HG03159 (cell line): Measurements from ENCODE around the gene TLE5.
"Not testable (repeated sequence)": the region's sequence is repeated elsewhere in the genome, so short reads cannot be mapped to it uniquely, and the experiment has no call there.

Experiments used
- ATAC-seq: cut with Tn5 transposase; IDR thresholded peaks from one replicate; pipeline ENCODE4 v1.9.1; 2021; ENCODE audit warnings: mild to moderate bottlenecking, moderate library complexity; ENCODE audit not compliant: unreplicated experiment

TLE5 gene

DNA sequence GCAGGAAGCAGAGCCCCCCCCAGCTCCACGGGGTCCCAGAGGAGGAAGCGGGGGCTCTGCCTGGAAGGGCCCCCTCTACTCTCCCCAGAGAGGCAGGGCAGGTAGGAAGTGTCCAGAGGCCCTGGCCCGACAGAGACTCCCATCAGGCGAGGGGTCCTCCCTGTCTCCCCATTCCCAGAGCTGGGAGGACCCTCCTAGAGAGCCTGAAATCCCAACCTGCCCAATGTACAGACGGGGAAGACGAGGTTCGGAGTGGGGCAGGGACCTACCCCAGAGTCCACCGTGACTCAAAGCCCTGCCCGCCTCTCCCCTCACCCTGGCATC, 34.4 kb downstream of the TLE5 start:
- no peak for ATAC-seq

DNA sequence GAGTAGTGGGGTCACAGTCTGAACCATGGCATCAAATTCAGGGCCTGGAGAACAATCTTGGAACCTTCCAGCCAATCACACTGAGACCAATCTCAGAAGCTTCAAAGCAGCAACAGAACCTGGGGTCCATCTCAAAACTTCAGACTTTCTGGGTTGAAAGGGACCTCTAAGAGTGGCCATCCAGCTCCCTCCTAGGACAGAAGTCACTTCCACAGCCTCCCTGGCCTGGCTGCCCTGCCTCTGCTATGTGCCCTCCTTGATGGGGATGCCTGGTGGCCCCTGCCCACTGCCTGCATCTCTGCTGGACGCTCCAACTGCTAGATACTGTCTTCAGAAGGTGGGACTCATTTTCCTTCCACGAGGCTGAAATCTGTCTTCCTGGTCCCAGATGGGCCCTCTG, 35.0 kb downstream of the TLE5 start:
- ATAC-seq = no peak

DNA sequence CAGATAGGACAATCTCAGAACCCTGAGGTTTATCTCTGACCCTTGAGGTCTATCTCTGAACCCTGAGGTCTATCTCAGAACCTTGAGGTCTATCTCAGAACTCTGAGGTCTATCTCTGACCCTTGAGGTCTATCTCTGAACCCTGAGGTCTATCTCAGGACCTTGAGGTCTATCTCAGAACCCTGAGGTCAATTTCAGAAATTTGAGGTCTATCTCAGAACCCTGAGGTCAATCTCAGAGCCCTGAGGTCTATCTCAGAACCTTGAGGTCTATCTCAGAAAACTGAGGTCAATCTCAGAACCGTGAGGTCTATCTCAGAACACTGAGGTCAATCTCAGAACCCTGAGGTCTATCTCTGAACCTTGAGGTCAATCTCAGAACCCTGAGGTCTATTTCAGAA, 35.5 kb downstream of the TLE5 start:
- no peak for ATAC-seq

DNA sequence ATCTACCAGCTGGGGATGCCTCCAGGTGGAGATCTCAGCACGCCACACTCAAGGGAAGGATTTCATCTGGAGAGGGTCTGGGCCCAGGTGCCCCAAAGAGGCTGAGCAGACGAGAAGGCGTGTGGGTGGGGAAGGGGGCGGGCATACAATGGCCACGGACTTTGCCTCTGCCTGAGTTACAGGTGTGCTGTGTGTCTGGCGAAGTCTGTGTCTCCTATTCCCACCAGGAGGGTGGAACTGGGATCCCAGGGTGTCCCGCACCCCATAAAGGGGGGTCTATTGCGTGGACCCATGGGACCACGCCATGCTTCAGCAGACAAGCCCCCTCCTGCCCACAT, 36.8 kb downstream of the TLE5 start:
- ATAC-seq = no peak

DNA sequence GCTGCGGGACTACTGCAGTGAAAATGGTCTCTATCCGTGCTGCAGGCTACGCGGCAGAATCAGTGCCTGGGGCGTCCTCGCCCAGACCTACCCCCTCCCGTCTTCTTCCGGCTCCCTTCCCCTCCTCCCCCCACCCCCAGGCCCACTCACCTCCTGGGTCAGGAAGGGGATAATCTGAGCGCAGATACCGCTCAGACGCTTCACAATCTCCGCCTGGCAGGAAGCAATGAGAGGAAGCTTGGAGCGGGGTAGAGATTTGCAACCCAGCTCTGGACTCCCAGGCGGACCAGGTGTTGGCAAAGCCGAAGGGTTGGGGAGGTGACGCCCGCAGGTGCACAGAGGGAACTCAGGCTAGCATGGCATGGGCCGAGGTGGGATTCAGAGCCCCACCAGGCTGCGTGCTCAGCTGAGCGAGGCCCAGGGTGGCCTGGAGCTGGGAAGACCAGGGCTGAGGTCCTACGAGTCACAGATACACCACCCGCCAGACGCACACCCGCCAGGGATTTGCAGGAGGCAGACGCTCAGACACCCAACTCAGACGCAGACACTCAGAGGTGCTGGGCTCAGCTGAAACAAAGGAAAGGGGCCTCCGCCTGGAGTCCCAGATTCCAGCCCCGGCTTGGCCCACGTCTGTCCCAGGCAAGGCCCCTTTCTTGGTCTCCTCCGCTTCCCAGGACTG, 37.3 kb downstream of the TLE5 start:
- ATAC-seq = no peak

DNA sequence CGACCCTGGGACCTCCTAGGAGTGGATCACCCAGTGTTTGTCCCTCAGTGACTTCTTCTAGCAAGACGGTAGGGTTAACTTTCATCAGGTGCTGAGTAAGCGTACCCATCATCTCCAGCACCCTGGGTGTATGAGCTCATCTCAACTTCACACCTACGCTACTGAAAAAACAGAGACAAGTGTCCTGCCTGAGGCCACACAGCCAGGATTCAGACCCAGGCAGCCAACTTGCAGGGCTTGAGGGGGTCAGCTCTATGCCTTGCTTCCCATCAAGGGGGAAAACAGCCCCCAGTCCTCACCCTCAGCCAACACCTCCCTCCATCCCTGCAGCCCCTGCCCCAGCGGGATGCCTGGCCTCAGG, 37.8 kb downstream of the TLE5 start:
- no peak for ATAC-seq

DNA sequence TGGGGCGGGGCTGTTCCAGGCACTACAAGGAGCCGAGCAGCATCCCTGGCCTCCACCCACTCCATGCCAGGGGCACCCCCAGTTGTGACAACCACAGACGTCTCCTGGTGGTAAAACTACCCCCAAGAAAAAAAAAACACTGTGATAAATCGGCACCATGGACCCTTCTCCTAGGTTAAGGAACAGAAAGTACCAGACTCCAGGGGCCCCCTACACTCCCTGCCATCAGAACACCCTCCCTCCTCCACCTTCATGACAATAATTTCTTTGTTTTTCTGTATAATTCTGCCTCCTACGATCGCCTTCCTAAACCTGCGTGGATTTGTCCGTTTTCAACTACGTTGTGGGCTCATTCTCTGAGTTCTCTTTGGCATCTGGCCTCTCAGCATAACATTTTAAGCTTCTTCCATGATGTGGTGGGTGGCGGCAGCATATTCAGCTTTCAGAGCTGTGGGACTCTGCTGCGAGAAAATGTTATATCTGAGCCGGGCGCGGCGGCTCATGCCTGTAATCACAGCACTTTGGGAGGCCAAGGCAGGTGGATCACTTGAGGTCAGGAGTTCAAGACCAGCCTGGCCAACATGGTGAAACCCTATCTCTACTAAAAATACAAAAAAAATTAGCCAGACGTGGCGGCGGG, 41.9 kb downstream of the TLE5 start:
- no peak for ATAC-seq

DNA sequence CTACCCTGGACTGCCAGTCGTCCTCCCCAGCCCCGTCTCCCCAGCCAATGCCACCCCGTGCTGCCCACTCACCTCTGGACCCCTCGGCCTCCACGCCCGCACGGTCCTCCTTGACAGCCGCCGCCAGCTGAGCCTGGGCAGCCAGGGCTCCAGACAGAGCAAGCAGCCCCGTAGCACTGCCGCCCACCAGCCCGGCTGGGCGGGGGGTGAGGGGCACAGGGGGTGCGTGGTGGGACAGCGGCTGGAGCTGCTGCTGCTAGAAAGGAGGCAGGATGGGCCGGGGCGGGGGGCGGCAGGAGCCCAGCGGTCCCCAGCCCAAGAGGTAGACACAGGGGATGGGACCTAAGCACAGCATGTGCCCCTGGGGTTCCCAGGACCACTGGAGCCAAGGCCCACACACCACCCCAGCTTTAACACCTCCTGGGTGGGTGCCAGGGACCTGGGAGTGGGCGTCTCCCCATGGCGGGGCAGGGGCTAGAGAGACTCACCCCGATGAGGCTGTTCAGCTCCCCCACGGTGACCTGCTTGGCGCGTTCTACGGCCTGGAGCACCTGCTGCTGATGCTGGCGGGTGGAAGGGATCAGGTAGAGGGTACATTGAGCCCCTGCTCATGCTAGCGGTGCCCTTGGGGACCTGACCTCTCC, 43.0 kb downstream of the TLE5 start:
- ATAC-seq = no peak

DNA sequence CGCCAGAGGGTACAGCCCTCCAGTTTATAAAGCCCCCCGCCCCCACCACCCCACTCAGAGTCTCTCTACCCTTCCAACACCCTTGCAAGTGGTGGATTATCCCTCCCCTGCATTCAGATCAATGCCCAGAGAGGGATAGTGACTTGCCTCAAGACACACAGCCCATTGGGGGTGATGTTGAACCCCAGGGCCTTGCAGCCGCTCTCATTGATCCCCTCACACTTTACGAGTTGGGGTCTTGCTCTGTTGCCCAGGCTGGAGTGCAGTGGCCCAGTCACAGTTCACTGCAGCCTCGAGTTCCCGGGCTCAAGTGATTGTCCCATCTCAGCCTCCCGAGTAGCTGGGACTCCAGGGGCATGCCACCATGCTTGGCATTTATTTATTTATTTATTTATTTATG, 44.4 kb downstream of the TLE5 start:
- no peak for ATAC-seq

DNA sequence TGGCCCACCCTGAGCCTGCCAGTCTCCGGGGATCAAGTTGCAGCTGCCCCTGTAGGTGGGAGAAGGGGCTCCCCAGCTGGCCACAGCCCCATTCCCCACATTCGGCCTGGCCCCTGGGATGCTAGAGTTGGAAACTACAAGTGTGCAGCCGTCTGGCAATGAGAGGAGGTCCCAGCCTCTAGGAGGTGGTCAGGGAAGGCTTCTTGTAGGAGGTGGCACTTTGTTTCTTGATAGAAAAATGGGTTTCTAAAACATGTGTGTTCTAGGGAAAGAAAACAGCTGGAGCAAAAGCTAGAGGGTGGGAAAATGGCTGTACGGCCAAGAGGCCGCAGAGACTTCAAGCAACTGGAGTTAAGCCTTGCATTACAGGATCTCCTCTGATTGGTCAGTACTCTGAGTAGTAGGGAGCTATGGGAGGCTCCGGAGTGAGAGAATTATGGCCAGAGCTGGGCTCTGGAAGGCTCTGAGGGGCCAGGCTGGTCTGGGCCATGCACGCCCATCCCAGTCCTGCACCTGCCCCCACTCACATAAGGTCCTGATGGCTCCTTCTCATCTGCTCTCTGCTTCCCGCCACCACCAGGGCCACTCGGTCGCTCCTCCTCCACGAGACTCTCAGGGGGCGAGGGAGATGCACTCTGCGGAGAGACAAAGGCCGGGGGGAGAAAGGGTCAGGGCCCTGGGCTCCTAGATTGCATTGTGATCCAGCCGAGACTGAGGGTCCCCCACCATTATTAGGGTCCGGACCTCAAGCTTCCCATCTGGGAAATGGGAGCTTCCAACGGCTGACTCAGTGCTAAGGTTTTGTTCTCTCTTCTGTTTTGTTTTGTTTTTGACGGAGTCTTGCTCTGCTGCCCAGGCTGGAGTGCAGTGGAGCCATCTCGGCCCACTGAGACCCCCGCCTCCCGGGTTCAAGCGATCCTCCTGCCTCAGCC, 46.9 kb downstream of the TLE5 start:
- ATAC-seq = no peak

DNA sequence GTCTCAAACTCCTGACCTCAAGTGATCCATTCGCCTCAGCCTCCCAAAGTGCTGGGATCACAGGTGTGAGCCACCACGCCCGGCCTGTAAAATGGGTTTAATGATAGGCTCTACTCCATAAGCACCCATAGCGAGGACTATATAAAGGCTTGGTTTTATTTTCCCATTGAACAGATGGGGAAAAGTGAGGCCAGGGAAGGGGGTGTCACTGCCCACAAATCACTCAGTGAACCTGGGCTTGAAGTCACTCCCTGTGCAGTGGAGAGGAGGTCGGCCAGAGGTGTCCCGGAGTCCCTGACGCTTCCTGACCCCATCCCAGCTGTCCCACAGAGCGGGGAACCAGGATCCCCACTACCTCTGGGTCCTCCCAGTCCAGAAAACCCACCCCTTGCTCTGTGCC, 48.2 kb downstream of the TLE5 start:
- no peak for ATAC-seq

DNA sequence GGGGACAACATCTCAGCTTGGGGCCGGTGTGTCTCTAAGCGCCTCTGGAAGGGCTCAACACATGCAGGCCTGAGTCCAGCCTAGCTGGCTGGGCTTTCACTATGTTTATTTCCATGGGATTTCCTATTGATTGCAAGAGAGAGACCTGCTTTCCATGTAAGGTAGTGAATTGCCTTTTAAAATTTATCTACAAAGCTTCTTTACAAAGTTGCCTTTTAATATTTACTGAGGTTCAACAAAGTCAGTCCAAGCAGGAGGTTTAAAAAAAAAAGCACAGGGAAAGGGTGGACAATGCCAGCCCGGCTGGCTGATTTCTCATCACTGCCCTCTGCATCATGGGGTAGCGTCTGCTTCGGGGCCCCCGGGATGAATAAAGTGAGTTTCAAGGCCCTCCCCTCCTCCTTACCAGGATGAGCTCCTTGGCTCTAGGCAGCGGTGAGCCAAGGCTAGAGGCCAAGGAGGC, 49.0 kb downstream of the TLE5 start:
- no peak for ATAC-seq

DNA sequence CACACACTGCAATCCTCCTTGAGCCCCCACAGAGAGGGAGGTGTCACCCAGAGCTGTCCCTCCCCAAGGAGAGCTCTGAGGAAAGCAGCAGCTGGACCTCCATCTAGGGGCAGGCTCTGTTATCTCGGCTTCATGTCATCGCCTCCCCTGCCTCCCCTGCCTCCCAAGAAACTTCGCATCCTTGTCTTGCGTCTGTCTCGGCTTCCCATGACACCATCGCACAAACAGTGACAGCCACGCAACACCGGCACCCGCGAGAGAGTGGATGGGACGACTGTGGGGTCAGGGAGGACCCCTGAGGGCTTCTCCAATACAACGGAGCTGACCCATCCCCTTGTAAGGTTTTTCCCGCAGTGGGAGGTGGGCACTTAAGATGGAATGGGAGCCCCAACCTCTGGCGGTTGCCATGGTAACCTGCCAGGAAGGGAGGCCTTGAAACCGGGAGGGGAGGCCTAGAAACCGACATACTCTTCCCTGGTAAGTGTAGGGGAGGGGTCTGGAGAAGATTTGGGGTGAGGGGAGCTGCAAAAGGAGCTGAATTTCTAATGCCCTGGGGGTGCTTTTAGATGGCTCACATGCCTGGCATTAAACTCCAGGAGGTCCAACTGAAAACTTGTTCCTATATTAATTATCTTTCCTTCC, 49.6 kb downstream of the TLE5 start:
- no peak for ATAC-seq

DNA sequence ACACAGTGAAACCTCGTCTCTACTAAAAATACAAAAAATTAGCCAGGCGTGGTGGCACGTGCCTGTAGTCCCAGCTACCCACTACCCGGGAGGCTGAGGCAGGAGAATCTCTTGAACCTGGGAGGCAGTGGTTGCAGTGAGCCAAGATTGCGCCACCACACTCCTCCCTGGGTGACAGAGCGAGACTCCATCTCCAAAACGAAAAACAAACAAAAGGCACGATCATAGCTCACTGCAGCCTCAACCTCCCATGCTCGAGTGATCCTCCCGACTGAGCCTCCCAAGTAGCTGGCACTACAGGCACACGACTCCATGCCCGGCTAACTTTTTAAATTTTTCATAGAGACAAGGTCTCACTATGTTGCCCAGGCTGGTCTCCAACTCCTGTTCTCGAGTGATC, 50.2 kb downstream of the TLE5 start:
- not testable (repeated sequence) for ATAC-seq

DNA sequence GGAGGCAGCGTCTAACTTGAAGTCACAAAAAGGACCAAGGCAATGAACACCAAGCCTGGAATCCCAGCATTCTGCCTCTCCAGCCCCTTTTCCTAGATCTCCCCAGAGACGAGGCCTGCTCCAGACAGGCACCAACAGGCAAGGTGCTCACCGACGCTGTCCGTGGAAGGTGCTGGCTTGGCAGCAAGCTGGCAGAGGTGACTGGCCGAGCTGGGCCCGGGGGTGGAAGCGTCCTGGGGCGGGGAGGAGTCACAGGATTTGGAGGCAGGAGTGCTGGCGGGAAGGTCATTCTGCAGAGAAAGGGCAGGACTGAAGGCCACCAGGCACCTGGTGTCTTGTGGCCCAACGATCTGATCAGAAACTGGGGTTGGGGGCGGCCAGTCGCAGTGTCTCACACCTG, 51.4 kb downstream of the TLE5 start:
- no peak for ATAC-seq

DNA sequence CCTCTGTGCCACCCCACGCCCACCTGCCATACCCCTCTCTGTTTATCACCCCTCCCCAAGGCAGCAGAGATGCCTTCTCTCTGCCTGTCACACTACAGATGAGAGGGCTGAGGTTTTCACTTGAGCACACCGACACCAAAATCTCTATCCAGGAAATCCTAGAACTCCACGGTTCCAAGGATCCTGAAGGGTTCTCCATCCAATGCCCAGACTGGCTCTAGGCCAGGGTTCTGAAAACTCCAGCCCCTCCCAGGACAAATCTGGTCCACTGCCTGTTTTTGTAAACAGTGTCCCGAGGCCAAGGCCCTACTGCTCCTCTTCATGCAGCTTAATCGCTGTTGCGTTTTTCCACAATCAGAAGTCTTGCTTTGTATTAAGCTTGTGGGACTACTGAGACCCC, 53.3 kb downstream of the TLE5 start:
- ATAC-seq = no peak

DNA sequence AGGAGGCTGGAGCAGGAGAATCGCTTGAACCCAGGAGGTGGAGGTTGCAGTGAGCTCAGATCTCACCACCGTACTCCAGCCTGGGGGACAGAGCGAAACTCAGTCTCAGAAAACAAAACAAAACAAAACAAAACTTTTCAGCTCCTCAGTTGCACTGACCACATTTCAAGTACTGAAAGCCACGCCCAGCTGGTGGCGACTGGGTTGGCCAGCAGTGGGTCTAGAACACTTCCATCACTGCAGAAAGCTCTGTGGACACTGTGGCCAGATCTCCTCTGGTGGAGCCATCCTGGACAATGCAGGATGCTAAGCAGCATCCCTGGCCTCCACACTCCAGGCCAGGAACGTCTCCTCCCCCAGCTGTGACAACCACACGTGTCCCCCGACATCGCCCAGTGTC, 54.3 kb downstream of the TLE5 start:
- ATAC-seq = no peak

DNA sequence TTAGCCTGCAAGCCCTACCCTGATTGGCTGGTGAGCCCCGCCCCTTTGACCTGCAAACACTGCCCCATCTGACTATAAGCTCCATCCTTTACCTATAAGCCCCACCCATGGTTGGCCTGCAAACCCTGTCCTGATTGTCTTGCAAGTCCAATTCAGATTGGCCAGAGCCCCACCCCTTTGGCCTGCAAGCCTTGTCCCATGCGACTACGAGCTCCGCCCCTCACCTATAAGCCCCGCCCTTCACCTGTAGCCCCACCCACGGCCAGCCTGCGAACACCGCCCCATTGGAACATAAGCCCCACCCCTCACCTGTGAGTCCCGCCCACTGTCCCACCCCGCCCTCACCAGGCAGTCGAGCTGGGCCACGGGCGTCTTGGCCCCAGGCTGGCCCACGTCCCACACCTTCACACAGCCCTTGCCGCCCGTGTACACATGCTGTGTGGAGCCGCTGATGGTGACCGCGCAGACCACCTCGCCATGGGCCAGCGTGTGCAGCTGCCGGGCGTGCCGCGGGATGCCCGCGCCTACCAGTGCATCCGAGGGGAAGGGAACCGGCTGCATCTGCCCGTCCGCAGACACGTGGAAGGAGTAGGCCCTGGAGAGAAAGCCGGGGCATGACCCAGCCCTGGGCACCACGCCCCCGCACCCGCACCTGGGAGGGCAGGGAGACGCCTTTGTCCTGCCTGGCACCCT, 56.1 kb downstream of the TLE5 start:
- ATAC-seq = no peak

DNA sequence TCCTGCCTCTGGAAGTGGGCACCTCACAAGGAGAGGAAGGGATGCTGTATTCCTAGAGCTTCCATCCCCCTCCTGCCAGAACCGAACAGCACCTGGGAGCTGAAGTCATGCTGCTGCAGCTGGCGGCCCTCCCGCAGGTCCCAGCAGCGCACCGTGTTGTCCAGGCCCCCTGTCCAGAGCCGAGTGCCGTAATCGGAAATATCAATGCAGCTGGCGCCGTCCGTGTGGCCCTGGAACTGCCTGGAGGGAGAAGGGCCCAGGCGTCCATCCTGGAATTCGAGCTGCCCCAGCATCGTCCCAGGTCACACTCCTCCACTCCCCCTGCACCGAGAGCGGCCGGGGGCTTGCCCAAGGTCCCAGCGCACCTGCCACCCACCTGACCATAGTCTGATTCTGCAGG, 57.0 kb downstream of the TLE5 start:
- ATAC-seq = no peak

DNA sequence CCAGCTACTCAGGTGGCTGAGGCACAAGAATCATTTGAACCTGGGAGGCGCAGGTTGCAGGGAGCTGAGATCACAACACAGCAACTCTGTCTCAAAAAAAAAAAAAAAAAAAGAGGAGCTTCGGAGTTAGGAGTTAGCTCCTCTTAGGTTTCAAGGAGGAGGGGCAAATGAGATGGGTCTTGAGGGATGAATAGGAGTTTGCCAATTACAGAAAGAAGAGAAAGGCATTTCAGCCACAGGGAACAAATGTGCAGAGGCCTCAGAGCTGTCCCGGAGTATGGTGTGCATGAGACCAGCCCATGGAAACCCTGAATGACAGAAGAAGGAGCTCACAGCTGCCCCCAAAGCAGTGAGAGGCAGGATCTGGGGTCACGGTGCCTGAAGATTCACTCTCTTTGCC, 57.8 kb downstream of the TLE5 start:
- no peak for ATAC-seq

DNA sequence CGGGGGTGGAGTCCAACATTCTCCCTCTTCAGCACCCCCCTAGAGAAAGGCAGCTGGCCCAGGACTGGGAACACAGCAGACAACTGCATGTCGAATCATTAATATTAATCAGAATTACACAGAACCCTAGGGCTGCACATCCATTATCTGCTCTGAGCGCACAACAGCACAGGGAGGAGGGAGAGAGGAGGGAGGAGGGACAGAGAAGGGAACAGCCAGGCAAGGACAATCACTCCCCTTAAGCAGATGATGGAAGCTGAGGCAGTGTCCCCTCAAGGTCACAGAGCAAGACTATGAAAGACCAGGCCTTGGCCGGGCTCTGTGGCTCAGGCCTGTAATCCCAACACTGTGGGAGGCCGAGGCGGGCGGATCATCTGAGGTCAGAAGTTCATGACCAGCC, 59.2 kb downstream of the TLE5 start:
- no peak for ATAC-seq
